ENCODE results near the gene NR4A3. TPM values are rescaled to one million over a fixed set of nuclear protein-coding genes. Genes with fewer than 3 reads are reported as not detected.

The NR4A3 gene
- total RNA-seq, 4 donors from 2014 or later, result 2.9 to 8.8 (median 4.5) TPM

GRCh38 chr9:99905833-99906402 is 84.2 kb downstream of the NR4A3 start:
- no peak for TF ChIP-seq CTCF (IDR thresholded peaks at IDR 0.05; ENCODE audit: low read depth)

DNA sequence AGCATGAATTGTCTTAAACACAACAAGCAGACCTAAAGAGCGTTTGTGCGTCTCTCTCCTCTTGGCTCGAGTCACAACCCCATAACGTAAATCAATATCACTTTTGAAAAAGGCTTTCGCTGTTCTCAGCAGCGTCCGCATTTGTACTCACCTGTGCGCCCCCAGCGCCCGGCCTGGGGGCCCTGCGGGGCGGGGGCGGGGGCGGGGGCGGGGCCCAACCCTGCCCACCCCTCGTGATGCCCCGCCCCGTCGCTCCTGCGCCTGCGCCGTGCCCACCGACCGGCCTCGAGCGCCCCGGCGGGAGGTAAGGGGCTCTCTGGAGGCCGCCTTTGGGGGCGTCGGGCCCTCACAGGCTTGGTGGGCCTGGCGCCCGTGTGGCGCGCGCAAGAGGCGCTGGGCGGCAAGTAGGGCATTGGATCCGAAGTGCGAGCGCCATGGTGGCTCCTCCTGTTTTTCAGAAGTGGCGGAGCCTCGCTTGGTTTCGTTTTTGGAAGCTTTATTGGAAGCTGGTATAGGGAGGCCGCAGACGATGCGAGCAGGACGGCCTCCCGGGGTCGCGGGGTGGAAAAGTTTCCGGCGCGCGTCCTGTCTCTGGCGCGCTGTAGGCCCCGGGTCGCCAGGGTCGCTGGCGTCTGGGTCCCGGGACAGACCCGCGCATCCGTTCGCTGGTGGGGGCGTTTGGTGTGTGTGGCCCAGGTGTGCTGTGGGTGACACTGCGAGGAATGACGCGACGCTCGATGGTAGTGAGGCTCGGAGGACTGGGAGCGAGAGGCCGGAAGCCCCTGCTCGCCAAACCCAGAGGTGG is 84.9 kb downstream of the NR4A3 start, which contains the start of gene STX17:
STX17 (plus strand) TSS at position 252 of the 805 bp plus-strand sequence. CDS start 8,586 bp downstream, outside the sequence.
- TF ChIP-seq CTCF (IDR thresholded peaks at IDR 0.05; ENCODE audit: low read depth), result no peak

GRCh38 chr9:99907208-99907532 is 85.5 kb downstream of the NR4A3 start:
- TF ChIP-seq CTCF (IDR thresholded peaks at IDR 0.05; ENCODE audit: low read depth), result no peak

- TF ChIP-seq CTCF (IDR thresholded peaks at IDR 0.05; ENCODE audit: low read depth), result no peak
These were observed 89.9 kb downstream of the NR4A3 start for GRCh38 chr9:99911600-99911999.

Other genes starting within 250 kb of the NR4A3 start
- gene STX17, start 84.8 kb downstream of the NR4A3 start, total RNA-seq, result 10 to 100 TPM; 26.0 to 41.8 (median 37.9) TPM

All from subcutaneous adipose tissue (tissue), 4 donors.